SK-N-SH treated with all-trans-retinoic acid at 6 μM for 48 hours (cell line): ENCODE measurements around the gene ABCB8.

Experiments used
- BACH2 ChIP-seq: fragments of 250-450 bp; sonication (Bioruptor Pico); IDR thresholded peaks from 2 replicates; pipeline ENCODE4 v1.9.0; 2021; ENCODE audit warnings: mild to moderate bottlenecking, borderline replicate concordance
- CSDC2 ChIP-seq: fragments of 250-450 bp; sonication (Bioruptor Pico); IDR thresholded peaks from 2 replicates; pipeline ENCODE4 v1.5.0; 2020; ENCODE audit warnings: mild to moderate bottlenecking, moderate library complexity
- ESRRG ChIP-seq: fragments of 250-450 bp; sonication (Bioruptor Pico); IDR thresholded peaks from 2 replicates; pipeline ENCODE4 v1.6.1; 2021; ENCODE audit warnings: mild to moderate bottlenecking
- GLIS3 ChIP-seq: fragments of 250-450 bp; sonication (Bioruptor Pico); IDR thresholded peaks from 2 replicates; pipeline ENCODE4 v1.5.0; 2020; ENCODE audit warnings: mild to moderate bottlenecking, moderate library complexity
- ISL1 ChIP-seq: fragments of 250-450 bp; sonication (Bioruptor Pico); IDR thresholded peaks from 2 replicates; pipeline ENCODE4 v2.1.2; 2022; ENCODE audit warnings: mild to moderate bottlenecking, moderate library complexity
- RARB ChIP-seq: fragments of 250-450 bp; sonication (Bioruptor Pico); IDR thresholded peaks from 2 replicates; pipeline ENCODE4 v1.8.0; 2021; ENCODE audit warnings: mild to moderate bottlenecking, moderate library complexity
- ZFP3 ChIP-seq: fragments of 250-450 bp; sonication (Bioruptor Pico); IDR thresholded peaks from 2 replicates; pipeline ENCODE4 v1.5.0; 2020; ENCODE audit warnings: mild to moderate bottlenecking, moderate library complexity
- ZFP30 ChIP-seq: fragments of 450-650 bp; formaldehyde crosslinking; IDR thresholded peaks from 2 replicates; pipeline ENCODE4 v1.5.0; 2022; ENCODE audit warnings: mild to moderate bottlenecking, moderate library complexity
- ZNF565 ChIP-seq: fragments of 450-650 bp; formaldehyde crosslinking; conservative IDR thresholded peaks from 2 replicates; pipeline ENCODE4 v1.5.0; 2020; ENCODE audit warnings: low read depth, mild to moderate bottlenecking, moderate library complexity
- ZNF70 ChIP-seq: fragments of 450-650 bp; formaldehyde crosslinking; IDR thresholded peaks from 2 replicates; pipeline ENCODE4 v1.5.0; 2020; ENCODE audit warnings: mild to moderate bottlenecking, moderate library complexity
- TF ChIP-seq, protein P1 (sequence below): fragments of 250-450 bp; sonication (Bioruptor Pico); IDR thresholded peaks from 2 replicates; pipeline ENCODE4 v1.5.0; 2020; ENCODE audit warnings: mild to moderate bottlenecking, moderate library complexity
- TF ChIP-seq, protein P2 (sequence below): fragments of 250-450 bp; sonication (Bioruptor Pico); IDR thresholded peaks from 2 replicates; pipeline ENCODE4 v1.5.1; 2020; ENCODE audit warnings: low read depth, mild to moderate bottlenecking, moderate library complexity
- TF ChIP-seq, protein P3 (sequence below): fragments of 250-450 bp; sonication (Bioruptor Pico); IDR thresholded peaks from 2 replicates; pipeline ENCODE4 v1.8.0; 2020; ENCODE audit warnings: mild to moderate bottlenecking, moderate library complexity, borderline replicate concordance

DNA sequence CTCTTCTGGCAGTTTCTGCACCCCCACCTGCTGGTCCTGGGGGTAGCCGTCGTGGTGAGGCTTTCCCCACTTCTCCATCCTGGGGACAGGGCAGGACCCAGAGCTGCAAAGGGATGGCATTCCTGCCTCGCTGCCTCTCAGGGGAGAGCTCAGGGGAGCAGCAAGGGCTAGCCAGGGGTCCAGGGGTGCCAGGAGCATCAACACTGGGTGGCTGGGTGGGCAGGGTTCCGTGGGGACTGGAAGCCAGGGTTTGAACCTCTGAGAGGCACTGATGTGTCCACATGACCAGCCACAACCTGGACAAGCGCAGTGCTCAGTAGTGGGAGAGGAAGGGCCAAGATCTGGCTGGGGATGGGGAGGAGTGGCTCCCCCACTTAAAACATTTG lies 5.6 kb downstream of the ABCB8 start:
- TF ChIP-seq, protein P1, sequence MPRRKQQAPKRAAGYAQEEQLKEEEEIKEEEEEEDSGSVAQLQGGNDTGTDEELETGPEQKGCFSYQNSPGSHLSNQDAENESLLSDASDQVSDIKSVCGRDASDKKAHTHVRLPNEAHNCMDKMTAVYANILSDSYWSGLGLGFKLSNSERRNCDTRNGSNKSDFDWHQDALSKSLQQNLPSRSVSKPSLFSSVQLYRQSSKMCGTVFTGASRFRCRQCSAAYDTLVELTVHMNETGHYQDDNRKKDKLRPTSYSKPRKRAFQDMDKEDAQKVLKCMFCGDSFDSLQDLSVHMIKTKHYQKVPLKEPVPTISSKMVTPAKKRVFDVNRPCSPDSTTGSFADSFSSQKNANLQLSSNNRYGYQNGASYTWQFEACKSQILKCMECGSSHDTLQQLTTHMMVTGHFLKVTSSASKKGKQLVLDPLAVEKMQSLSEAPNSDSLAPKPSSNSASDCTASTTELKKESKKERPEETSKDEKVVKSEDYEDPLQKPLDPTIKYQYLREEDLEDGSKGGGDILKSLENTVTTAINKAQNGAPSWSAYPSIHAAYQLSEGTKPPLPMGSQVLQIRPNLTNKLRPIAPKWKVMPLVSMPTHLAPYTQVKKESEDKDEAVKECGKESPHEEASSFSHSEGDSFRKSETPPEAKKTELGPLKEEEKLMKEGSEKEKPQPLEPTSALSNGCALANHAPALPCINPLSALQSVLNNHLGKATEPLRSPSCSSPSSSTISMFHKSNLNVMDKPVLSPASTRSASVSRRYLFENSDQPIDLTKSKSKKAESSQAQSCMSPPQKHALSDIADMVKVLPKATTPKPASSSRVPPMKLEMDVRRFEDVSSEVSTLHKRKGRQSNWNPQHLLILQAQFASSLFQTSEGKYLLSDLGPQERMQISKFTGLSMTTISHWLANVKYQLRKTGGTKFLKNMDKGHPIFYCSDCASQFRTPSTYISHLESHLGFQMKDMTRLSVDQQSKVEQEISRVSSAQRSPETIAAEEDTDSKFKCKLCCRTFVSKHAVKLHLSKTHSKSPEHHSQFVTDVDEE (CRISPR knock-in tag), result no peak
- no peak for TF ChIP-seq GLIS3
- TF ChIP-seq, protein P2, sequence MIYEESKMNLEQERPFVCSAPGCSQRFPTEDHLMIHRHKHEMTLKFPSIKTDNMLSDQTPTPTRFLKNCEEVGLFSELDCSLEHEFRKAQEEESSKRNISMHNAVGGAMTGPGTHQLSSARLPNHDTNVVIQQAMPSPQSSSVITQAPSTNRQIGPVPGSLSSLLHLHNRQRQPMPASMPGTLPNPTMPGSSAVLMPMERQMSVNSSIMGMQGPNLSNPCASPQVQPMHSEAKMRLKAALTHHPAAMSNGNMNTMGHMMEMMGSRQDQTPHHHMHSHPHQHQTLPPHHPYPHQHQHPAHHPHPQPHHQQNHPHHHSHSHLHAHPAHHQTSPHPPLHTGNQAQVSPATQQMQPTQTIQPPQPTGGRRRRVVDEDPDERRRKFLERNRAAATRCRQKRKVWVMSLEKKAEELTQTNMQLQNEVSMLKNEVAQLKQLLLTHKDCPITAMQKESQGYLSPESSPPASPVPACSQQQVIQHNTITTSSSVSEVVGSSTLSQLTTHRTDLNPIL, result no peak
- no peak for TF ChIP-seq ZFP3 (CRISPR knock-in tag)
- TF ChIP-seq ZNF565, result no peak
- TF ChIP-seq, protein P3, sequence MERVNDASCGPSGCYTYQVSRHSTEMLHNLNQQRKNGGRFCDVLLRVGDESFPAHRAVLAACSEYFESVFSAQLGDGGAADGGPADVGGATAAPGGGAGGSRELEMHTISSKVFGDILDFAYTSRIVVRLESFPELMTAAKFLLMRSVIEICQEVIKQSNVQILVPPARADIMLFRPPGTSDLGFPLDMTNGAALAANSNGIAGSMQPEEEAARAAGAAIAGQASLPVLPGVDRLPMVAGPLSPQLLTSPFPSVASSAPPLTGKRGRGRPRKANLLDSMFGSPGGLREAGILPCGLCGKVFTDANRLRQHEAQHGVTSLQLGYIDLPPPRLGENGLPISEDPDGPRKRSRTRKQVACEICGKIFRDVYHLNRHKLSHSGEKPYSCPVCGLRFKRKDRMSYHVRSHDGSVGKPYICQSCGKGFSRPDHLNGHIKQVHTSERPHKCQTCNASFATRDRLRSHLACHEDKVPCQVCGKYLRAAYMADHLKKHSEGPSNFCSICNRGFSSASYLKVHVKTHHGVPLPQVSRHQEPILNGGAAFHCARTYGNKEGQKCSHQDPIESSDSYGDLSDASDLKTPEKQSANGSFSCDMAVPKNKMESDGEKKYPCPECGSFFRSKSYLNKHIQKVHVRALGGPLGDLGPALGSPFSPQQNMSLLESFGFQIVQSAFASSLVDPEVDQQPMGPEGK (CRISPR knock-in tag), result no peak
- TF ChIP-seq RARB, result no peak
- no peak for TF ChIP-seq BACH2
- no peak for TF ChIP-seq ZNF70
- TF ChIP-seq ZFP30, result no peak
- no peak for TF ChIP-seq ISL1 (CRISPR knock-in tag)
- no peak for TF ChIP-seq ESRRG
- TF ChIP-seq CSDC2 (CRISPR knock-in tag), result no peak
